WTC11 (cell line): ENCODE data around the gene PPP6C. TPM values are rescaled to one million over a fixed set of nuclear protein-coding genes. Genes with fewer than 3 reads are reported as not detected.
A peak's percentile ranks its signal among the peaks of the same experiment; 100 is the strongest.

Source experiments
- ATAC-seq: fragments of 200-7000 bp; cut with Tn5 transposase; 2 replicates; pipeline ENCODE4 v1.10.0; 2021; ENCODE audit warnings: mild to moderate bottlenecking, moderate library complexity
- CTCF ChIA-PET: fragments of 300-600 bp; sonication (Branson Sonifier 250); formaldehyde crosslinking; loops from one replicate; lab custom pipeline; 2021; ENCODE audit warnings: antibody characterized with exemption; lab: Charles Lee
- POLR2A ChIA-PET: fragments of 350-600 bp; sonication (Branson Sonifier 250); formaldehyde crosslinking; loops from one replicate; lab custom pipeline; 2021; ENCODE audit warnings: antibody characterized with exemption; lab: Charles Lee
- DNase-seq: peaks from one replicate; pipeline ENCODE4 v3.0.0; 2021; ENCODE audit warnings: low spot score
- H3K27ac Mint-ChIP-seq: 2 replicates; pipeline ENCODE4 v1.8.0; 2021; ENCODE audit warnings: mixed read lengths
- H3K27me3 Mint-ChIP-seq: 2 replicates; pipeline ENCODE4 v1.8.0; 2021; ENCODE audit warnings: low read depth, mild to moderate bottlenecking, moderate library complexity, mixed read lengths
- H3K36me3 Mint-ChIP-seq: 2 replicates; pipeline ENCODE4 v1.8.0; 2021; ENCODE audit warnings: mixed read lengths
- H3K4me1 Mint-ChIP-seq: 2 replicates; pipeline ENCODE4 v1.8.0; 2022; ENCODE audit warnings: mixed read lengths
- H3K4me3 Mint-ChIP-seq: 2 replicates; pipeline ENCODE4 v1.8.0; 2021; ENCODE audit warnings: mild to moderate bottlenecking, moderate library complexity, mixed read lengths
- H3K9me3 Mint-ChIP-seq: 2 replicates; pipeline ENCODE4 v1.8.0; 2021; ENCODE audit warnings: mixed read lengths
- ATF1 ChIP-seq: sonication (generic); formaldehyde crosslinking; IDR thresholded peaks from 2 replicates; pipeline ENCODE4 v1.8.1; 2023; ENCODE audit warnings: mild to moderate bottlenecking, moderate library complexity, missing genetic modification reagents
- ESRRA ChIP-seq: sonication (generic); formaldehyde crosslinking; IDR thresholded peaks from 2 replicates; pipeline ENCODE4 v1.8.1; 2022; ENCODE audit warnings: mild to moderate bottlenecking, missing genetic modification reagents, borderline replicate concordance
- FOXK1 ChIP-seq: sonication (generic); formaldehyde crosslinking; IDR thresholded peaks from 2 replicates; pipeline ENCODE4 v1.8.0; 2022; ENCODE audit warnings: mild to moderate bottlenecking, moderate library complexity, missing genetic modification reagents
- JUN ChIP-seq: sonication (generic); formaldehyde crosslinking; IDR thresholded peaks from 2 replicates; pipeline ENCODE4 v1.8.0; 2023; ENCODE audit warnings: mild to moderate bottlenecking, missing genetic modification reagents
- KAT7 ChIP-seq: sonication (generic); formaldehyde crosslinking; IDR thresholded peaks from 2 replicates; pipeline ENCODE4 v1.8.1; 2023; ENCODE audit warnings: missing genetic modification reagents, mild to moderate bottlenecking, borderline replicate concordance
- NFE2L1 ChIP-seq: sonication (generic); formaldehyde crosslinking; IDR thresholded peaks from 2 replicates; pipeline ENCODE4 v1.8.1; 2023; ENCODE audit warnings: missing genetic modification reagents
- NFYB ChIP-seq: sonication (generic); formaldehyde crosslinking; conservative IDR thresholded peaks from 2 replicates; pipeline ENCODE4 v1.8.0; 2022; ENCODE audit warnings: low read depth, missing genetic modification reagents
- NR2C2 ChIP-seq: sonication (generic); formaldehyde crosslinking; IDR thresholded peaks from 2 replicates; pipeline ENCODE4 v1.8.0; 2022; ENCODE audit warnings: mild to moderate bottlenecking, missing genetic modification reagents
- OVOL2 ChIP-seq: fragments of 250-450 bp; sonication (Bioruptor Pico); IDR thresholded peaks from 2 replicates; pipeline ENCODE4 v1.9.0; 2021; ENCODE audit warnings: mild to moderate bottlenecking, borderline replicate concordance
- RORB ChIP-seq: fragments of 250-450 bp; sonication (Bioruptor Pico); IDR thresholded peaks from 2 replicates; pipeline ENCODE4 v1.9.0; 2021; ENCODE audit warnings: mild to moderate bottlenecking
- SMAD3 ChIP-seq: sonication (generic); formaldehyde crosslinking; IDR thresholded peaks from 2 replicates; pipeline ENCODE4 v1.8.0; 2022; ENCODE audit warnings: missing genetic modification reagents, mild to moderate bottlenecking, borderline replicate concordance
- SOX15 ChIP-seq: fragments of 250-450 bp; sonication (Bioruptor Pico); IDR thresholded peaks from 2 replicates; pipeline ENCODE4 v1.9.0; 2021; ENCODE audit warnings: mild to moderate bottlenecking
- SP1 ChIP-seq: sonication (generic); formaldehyde crosslinking; conservative IDR thresholded peaks from 2 replicates; pipeline ENCODE4 v1.8.1; 2022; ENCODE audit warnings: missing genetic modification reagents
- TEAD1 ChIP-seq: sonication (generic); formaldehyde crosslinking; IDR thresholded peaks from 2 replicates; pipeline ENCODE4 v1.8.0; 2022; ENCODE audit warnings: mild to moderate bottlenecking, missing genetic modification reagents
- TP53 ChIP-seq: sonication (generic); formaldehyde crosslinking; IDR thresholded peaks from 2 replicates; pipeline ENCODE4 v1.8.1; 2023; ENCODE audit warnings: mild to moderate bottlenecking, missing genetic modification reagents
- USF1 ChIP-seq: sonication (generic); formaldehyde crosslinking; IDR thresholded peaks from 2 replicates; pipeline ENCODE4 v1.8.0; 2022; ENCODE audit warnings: mild to moderate bottlenecking, missing genetic modification reagents
- ZNF263 ChIP-seq: sonication (generic); formaldehyde crosslinking; IDR thresholded peaks from 2 replicates; pipeline ENCODE4 v1.8.1; 2022; ENCODE audit warnings: low read depth, mild to moderate bottlenecking, moderate library complexity, missing genetic modification reagents
- ZNF317 ChIP-seq: sonication (generic); formaldehyde crosslinking; IDR thresholded peaks from 2 replicates; pipeline ENCODE4 v1.8.1; 2023; ENCODE audit warnings: low read depth, mild to moderate bottlenecking, moderate library complexity, missing genetic modification reagents, borderline replicate concordance
- ZNF396 ChIP-seq: fragments of 250-450 bp; sonication (Bioruptor Pico); IDR thresholded peaks from 2 replicates; pipeline ENCODE4 v1.8.0; 2021; ENCODE audit warnings: mild to moderate bottlenecking, moderate library complexity, borderline replicate concordance
- ZNF416 ChIP-seq: fragments of 250-450 bp; sonication (Bioruptor Pico); IDR thresholded peaks from 2 replicates; pipeline ENCODE4 v1.9.0; 2021; ENCODE audit warnings: mild to moderate bottlenecking, inconsistent platforms
- ZNF423 ChIP-seq: fragments of 250-450 bp; sonication (Bioruptor Pico); IDR thresholded peaks from 2 replicates; pipeline ENCODE4 v2.1.2; 2022; ENCODE audit warnings: mild to moderate bottlenecking, moderate library complexity
- ZNF671 ChIP-seq: fragments of 250-450 bp; sonication (Bioruptor Pico); IDR thresholded peaks from 2 replicates; pipeline ENCODE4 v1.8.0; 2021; ENCODE audit warnings: mild to moderate bottlenecking
- total RNA-seq: library from RNA; stranded (reverse); gene quantifications from 3 replicates; pipeline ENCODE4 v1.2.3, GENCODE V29; 2021
- TF ChIP-seq, protein P1 (sequence below): sonication (generic); formaldehyde crosslinking; IDR thresholded peaks from 2 replicates; pipeline ENCODE4 v1.8.0; 2022; ENCODE audit warnings: mild to moderate bottlenecking, missing genetic modification reagents
- TF ChIP-seq, protein P2 (sequence below): sonication (generic); formaldehyde crosslinking; IDR thresholded peaks from 2 replicates; pipeline ENCODE4 v1.8.1; 2022; ENCODE audit warnings: low read depth, mild to moderate bottlenecking, moderate library complexity, missing genetic modification reagents, borderline replicate concordance
- TF ChIP-seq, protein P3 (sequence below): sonication (generic); formaldehyde crosslinking; IDR thresholded peaks from 2 replicates; pipeline ENCODE4 v1.8.0; 2022; ENCODE audit warnings: mild to moderate bottlenecking, missing genetic modification reagents
- TF ChIP-seq, protein P4 (sequence below): sonication (generic); formaldehyde crosslinking; IDR thresholded peaks from 2 replicates; pipeline ENCODE4 v1.8.1; 2023; ENCODE audit warnings: mild to moderate bottlenecking, missing genetic modification reagents, moderate library complexity
- TF ChIP-seq, protein P5 (sequence below): sonication (generic); formaldehyde crosslinking; IDR thresholded peaks from 2 replicates; pipeline ENCODE4 v1.8.0; 2023; ENCODE audit warnings: missing genetic modification reagents
- TF ChIP-seq, protein P6 (sequence below): sonication (generic); formaldehyde crosslinking; IDR thresholded peaks from 2 replicates; pipeline ENCODE4 v1.8.1; 2023; ENCODE audit warnings: mild to moderate bottlenecking, missing genetic modification reagents, moderate library complexity

PPP6C gene
- total RNA-seq, 1 experiment from 2014 or later, result 40.9 TPM

GRCh38 chr9:125125523-125125922, 64.1 kb downstream of the PPP6C start (continued):
- TF ChIP-seq NFE2L1, result no peak
- TF ChIP-seq, protein P1, sequence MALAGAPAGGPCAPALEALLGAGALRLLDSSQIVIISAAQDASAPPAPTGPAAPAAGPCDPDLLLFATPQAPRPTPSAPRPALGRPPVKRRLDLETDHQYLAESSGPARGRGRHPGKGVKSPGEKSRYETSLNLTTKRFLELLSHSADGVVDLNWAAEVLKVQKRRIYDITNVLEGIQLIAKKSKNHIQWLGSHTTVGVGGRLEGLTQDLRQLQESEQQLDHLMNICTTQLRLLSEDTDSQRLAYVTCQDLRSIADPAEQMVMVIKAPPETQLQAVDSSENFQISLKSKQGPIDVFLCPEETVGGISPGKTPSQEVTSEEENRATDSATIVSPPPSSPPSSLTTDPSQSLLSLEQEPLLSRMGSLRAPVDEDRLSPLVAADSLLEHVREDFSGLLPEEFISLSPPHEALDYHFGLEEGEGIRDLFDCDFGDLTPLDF (CRISPR knock-in tag), result no peak
- no peak for TF ChIP-seq FOXK1
- TF ChIP-seq ZNF263, result no peak
- TF ChIP-seq TP53 (CRISPR knock-in tag), result no peak
- TF ChIP-seq USF1 (CRISPR knock-in tag), result no peak
- no peak for TF ChIP-seq JUN
- no peak for TF ChIP-seq ESRRA (CRISPR knock-in tag)
- no peak for TF ChIP-seq ZNF396 (CRISPR knock-in tag)

GRCh38 chr9:125121146-125121545, 68.5 kb downstream of the PPP6C start:
- peak; percentile 44 for ATAC-seq
- CTCF ChIA-PET, result no interaction called here

DNA sequence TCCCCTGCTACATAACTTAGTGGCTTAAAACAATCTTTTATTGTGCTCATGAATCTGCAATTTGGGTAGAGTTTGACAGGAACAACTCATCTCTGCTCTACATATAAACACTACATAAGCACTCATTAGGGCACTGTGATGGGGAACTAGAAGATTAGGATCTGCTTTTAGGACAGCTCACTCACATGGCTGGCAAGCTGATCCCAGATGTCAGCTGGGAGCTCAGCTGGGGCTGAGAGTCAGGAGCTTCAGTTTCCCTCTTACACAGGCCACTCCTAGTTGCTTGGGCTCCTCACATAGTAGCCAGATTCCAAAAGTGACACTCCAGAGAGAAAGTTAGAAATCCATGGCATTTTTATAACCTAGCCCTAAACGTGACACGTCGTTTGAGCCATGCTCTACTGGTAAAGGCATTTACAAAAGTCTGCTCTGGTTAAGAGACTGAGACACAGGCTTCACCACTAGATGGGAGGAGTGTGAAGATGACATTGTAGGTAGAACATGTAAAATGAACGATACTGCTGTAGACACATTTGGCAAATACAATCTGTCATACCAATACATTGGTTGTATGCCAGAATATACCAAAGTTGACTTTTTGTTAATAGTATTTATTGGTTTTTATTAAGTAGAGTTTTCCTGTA, 69.8 kb downstream of the PPP6C start:
- Mint-ChIP-seq H3K4me3 (no peak overlapping the region), H3K27me3 (no peaks in the 10 kb centered on the region), H3K36me3 (peaks cover 10% of the 10 kb centered on the region; the same call in 1 of the 2 replicates), H3K9me3 (peaks cover 5% of the 10 kb centered on the region; the same call in 1 of the 2 replicates)
- DNase-seq, result no peak
- TF ChIP-seq SOX15 (CRISPR knock-in tag), result no peak
- no peak for TF ChIP-seq NR2C2
- TF ChIP-seq ESRRA (CRISPR knock-in tag), result no peak
- no peak for TF ChIP-seq TEAD1 (CRISPR knock-in tag)
- TF ChIP-seq ZNF423 (CRISPR knock-in tag), result no peak
- TF ChIP-seq ATF1 (CRISPR knock-in tag), result no peak
- TF ChIP-seq FOXK1, result no peak
- TF ChIP-seq ZNF416 (CRISPR knock-in tag), result no peak
- TF ChIP-seq, protein P2, sequence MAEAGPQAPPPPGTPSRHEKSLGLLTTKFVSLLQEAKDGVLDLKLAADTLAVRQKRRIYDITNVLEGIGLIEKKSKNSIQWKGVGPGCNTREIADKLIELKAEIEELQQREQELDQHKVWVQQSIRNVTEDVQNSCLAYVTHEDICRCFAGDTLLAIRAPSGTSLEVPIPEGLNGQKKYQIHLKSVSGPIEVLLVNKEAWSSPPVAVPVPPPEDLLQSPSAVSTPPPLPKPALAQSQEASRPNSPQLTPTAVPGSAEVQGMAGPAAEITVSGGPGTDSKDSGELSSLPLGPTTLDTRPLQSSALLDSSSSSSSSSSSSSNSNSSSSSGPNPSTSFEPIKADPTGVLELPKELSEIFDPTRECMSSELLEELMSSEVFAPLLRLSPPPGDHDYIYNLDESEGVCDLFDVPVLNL, result no peak
- TF ChIP-seq, protein P3, sequence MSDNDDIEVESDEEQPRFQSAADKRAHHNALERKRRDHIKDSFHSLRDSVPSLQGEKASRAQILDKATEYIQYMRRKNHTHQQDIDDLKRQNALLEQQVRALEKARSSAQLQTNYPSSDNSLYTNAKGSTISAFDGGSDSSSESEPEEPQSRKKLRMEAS (CRISPR knock-in tag), result no peak
- TF ChIP-seq OVOL2 (CRISPR knock-in tag), result no peak
- TF ChIP-seq, protein P4, sequence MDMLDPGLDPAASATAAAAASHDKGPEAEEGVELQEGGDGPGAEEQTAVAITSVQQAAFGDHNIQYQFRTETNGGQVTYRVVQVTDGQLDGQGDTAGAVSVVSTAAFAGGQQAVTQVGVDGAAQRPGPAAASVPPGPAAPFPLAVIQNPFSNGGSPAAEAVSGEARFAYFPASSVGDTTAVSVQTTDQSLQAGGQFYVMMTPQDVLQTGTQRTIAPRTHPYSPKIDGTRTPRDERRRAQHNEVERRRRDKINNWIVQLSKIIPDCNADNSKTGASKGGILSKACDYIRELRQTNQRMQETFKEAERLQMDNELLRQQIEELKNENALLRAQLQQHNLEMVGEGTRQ, result no peak
- TF ChIP-seq KAT7 (CRISPR knock-in tag), result no peak
- TF ChIP-seq, protein P5, sequence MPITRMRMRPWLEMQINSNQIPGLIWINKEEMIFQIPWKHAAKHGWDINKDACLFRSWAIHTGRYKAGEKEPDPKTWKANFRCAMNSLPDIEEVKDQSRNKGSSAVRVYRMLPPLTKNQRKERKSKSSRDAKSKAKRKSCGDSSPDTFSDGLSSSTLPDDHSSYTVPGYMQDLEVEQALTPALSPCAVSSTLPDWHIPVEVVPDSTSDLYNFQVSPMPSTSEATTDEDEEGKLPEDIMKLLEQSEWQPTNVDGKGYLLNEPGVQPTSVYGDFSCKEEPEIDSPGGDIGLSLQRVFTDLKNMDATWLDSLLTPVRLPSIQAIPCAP (CRISPR knock-in tag), result no peak
- TF ChIP-seq USF1 (CRISPR knock-in tag), result no peak
- TF ChIP-seq, all 79 proteins: peak for 0
- Mint-ChIP-seq H3K4me1 (peaks cover 10% of the 10 kb centered on the region), H3K27ac (peak overlapping the region; percentile 27; the same call in 1 of the 2 replicates)
- CTCF ChIA-PET, result interaction anchor here (1.7 kb wide), 1 partner anchor 24 kb away, joined by 6 read pairs; the partner anchor contains the start of gene SCAI
- POLR2A ChIA-PET, result interaction anchor here (0.5 kb wide), 1 partner anchor 190 kb away, joined by 4 read pairs; no protein-coding TSS in a partner anchor
- no peak for ATAC-seq

More at GRCh38 chr9:125121146-125121545, 68.5 kb downstream of the PPP6C start:
- TF ChIP-seq SMAD3 (CRISPR knock-in tag), result no peak
- no peak for TF ChIP-seq ZNF671 (CRISPR knock-in tag)
- TF ChIP-seq NFYB (CRISPR knock-in tag), result no peak
- TF ChIP-seq JUN, result no peak
- TF ChIP-seq ZNF416 (CRISPR knock-in tag), result no peak
- TF ChIP-seq ZNF317 (CRISPR knock-in tag), result no peak
- no peak for TF ChIP-seq RORB (CRISPR knock-in tag)
- TF ChIP-seq, protein P6, sequence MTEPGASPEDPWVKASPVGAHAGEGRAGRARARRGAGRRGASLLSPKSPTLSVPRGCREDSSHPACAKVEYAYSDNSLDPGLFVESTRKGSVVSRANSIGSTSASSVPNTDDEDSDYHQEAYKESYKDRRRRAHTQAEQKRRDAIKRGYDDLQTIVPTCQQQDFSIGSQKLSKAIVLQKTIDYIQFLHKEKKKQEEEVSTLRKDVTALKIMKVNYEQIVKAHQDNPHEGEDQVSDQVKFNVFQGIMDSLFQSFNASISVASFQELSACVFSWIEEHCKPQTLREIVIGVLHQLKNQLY (CRISPR knock-in tag), result no peak
- no peak for TF ChIP-seq SP1 (CRISPR knock-in tag)
- POLR2A ChIA-PET, result no interaction called here
- no peaks in the 10 kb centered on the region for H3K27me3 Mint-ChIP-seq
- no peak overlapping the region for H3K4me3 Mint-ChIP-seq
- no peaks in the 10 kb centered on the region for H3K9me3 Mint-ChIP-seq
- no peak for DNase-seq
- no peak overlapping the region for H3K27ac Mint-ChIP-seq
- peaks cover 11% of the 10 kb centered on the region for H3K4me1 Mint-ChIP-seq
- peaks cover 7% of the 10 kb centered on the region; the same call in 1 of the 2 replicates for H3K36me3 Mint-ChIP-seq
